Endothelial cell of umbilical vein (primary cell): ENCODE results near the gene MAP4K1. TPM values are rescaled to one million over a fixed set of nuclear protein-coding genes. Genes with fewer than 3 reads are reported as not detected.
A peak's percentile ranks its signal among the peaks of the same experiment; 100 is the strongest.

ENCODE experiments used
- BruUV-seq: library from RNA; stranded (reverse); fragments of 400-500 nt; replicated peaks from 2 replicates; lab custom pipeline; 2021; lab: Mats Ljungman, UMichigan
- CTCF ChIA-PET: fragments of 300-600, 350-600 bp; sonication (Branson Sonifier 250); formaldehyde crosslinking; loops from one replicate; lab custom pipeline; 2021; ENCODE audit warnings: antibody characterized with exemption, inconsistent platforms; lab: Charles Lee
- POLR2A ChIA-PET: fragments of 300-600, 350-600 bp; sonication (Branson Sonifier 250); formaldehyde crosslinking; loops from one replicate; lab custom pipeline; 2021; ENCODE audit warnings: antibody characterized with exemption, inconsistent platforms; lab: Charles Lee
- DNase-seq: peaks from one replicate; pipeline ENCODE4 v3.0.0-alpha.2; 2011; ENCODE audit warnings: low read depth, low spot score
- FAIRE-seq: peaks from 2 replicates; lab custom pipeline; 2011; peaks lifted over from hg19 to GRCh38; lab: Jason Lieb, UNC
- H2AFZ ChIP-seq: 2 replicates; pipeline ENCODE4 v1.6.0; 2012; ENCODE audit warnings: low read depth, low read length, control low read depth, inconsistent platforms
- H3K27ac ChIP-seq: 2 replicates; pipeline ENCODE4 v1.5.1; 2011; ENCODE audit warnings: low read depth, mild to moderate bottlenecking, control low read depth, low read length, moderate library complexity; ENCODE audit not compliant: insufficient read depth
- H3K27me3 ChIP-seq, 2 experiments: 2 replicates each; pipeline versions ENCODE4 v1.6.0 to v1.6.1; 2011; ENCODE audit warnings: low read length in 2 of 2, mixed read lengths in 1 of 2; ENCODE audit not compliant: control insufficient read depth in 2 of 2, insufficient read depth in 2 of 2
- H3K36me3 ChIP-seq, 2 experiments: 2 replicates in 1 of 2; 3 replicates in 1 of 2; pipeline ENCODE4 v1.5.1; 2011; ENCODE audit warnings: low read length in 2 of 2, mild to moderate bottlenecking in 1 of 2, moderate library complexity in 1 of 2; ENCODE audit not compliant: control insufficient read depth in 2 of 2, insufficient read depth in 2 of 2; ENCODE audit errors: extremely low read depth in 1 of 2
- H3K4me1 ChIP-seq: 3 replicates; pipeline ENCODE4 v1.5.1; 2011; ENCODE audit warnings: mild to moderate bottlenecking, low read length; ENCODE audit not compliant: control insufficient read depth, insufficient read depth; ENCODE audit errors: extremely low read depth
- H3K4me2 ChIP-seq: 2 replicates; pipeline ENCODE4 v1.6.1; 2011; ENCODE audit warnings: low read length, control low read depth, mixed read lengths; ENCODE audit not compliant: insufficient read depth
- H3K4me3 ChIP-seq, 3 experiments: fragments of 200-600 bp in 1 of 3; sonication (generic), shearing (Covaris generic) in 1 of 3; replicated peaks in 1 of 3; 2 replicates each; pipeline ENCODE4 v1.5.1; 2011 to 2016; ENCODE audit warnings: control low read depth in 3 of 3, low read length in 3 of 3, mild to moderate bottlenecking in 2 of 3, inconsistent platforms in 1 of 3, low read depth in 1 of 3, moderate library complexity in 1 of 3; ENCODE audit not compliant: insufficient read depth in 1 of 3
- H3K79me2 ChIP-seq: 2 replicates; pipeline ENCODE4 v1.6.0; 2012; ENCODE audit warnings: low read length, inconsistent platforms; ENCODE audit not compliant: control insufficient read depth, insufficient read depth
- H3K9ac ChIP-seq: replicated peaks from 2 replicates; pipeline ENCODE3; 2011; ENCODE audit warnings: low read length, control low read depth; ENCODE audit not compliant: insufficient read depth; ENCODE audit errors: extremely low read depth
- H3K9me1 ChIP-seq: replicated peaks from 3 replicates; pipeline ENCODE4 v1.6.0; 2011; ENCODE audit warnings: mild to moderate bottlenecking, low read length; ENCODE audit not compliant: control insufficient read depth, insufficient read depth; ENCODE audit errors: extremely low read depth
- H3K9me3 ChIP-seq: replicated peaks from 2 replicates; pipeline ENCODE4 v1.5.1; 2012; ENCODE audit warnings: low read length, inconsistent platforms; ENCODE audit not compliant: control insufficient read depth, insufficient read depth
- H4K20me1 ChIP-seq: replicated peaks from 2 replicates; pipeline ENCODE3; 2011; ENCODE audit warnings: mild to moderate bottlenecking, low read length; ENCODE audit not compliant: control insufficient read depth, insufficient read depth; ENCODE audit errors: extremely low read depth
- CTCF ChIP-seq, 2 donors: IDR thresholded peaks; 1 replicate in 1 of 2; 2 replicates in 1 of 2; pipeline ENCODE4 v1.5.1; 2011; ENCODE audit warnings: low read length in 2 of 2, mild to moderate bottlenecking in 2 of 2, moderate library complexity in 2 of 2, control low read depth in 1 of 2, inconsistent platforms in 1 of 2, low read depth in 1 of 2; ENCODE audit not compliant: insufficient read depth in 1 of 2; ENCODE audit errors: extremely low read depth in 1 of 2
- EZH2 ChIP-seq: IDR thresholded peaks from 2 replicates; pipeline ENCODE4 v1.6.1; 2012; ENCODE audit warnings: borderline replicate concordance, low read depth, mild to moderate bottlenecking, moderate library complexity, low read length, inconsistent platforms; ENCODE audit not compliant: severe bottlenecking
- FOS ChIP-seq: IDR thresholded peaks from 2 replicates; pipeline ENCODE4 v1.6.1; 2011; ENCODE audit warnings: mild to moderate bottlenecking, low read length, moderate library complexity, borderline replicate concordance; ENCODE audit not compliant: insufficient read depth
- GATA2 ChIP-seq: IDR thresholded peaks from 2 replicates; pipeline ENCODE4 v1.7.0; 2011; ENCODE audit warnings: low read depth, mild to moderate bottlenecking, moderate library complexity, mixed read lengths, low read length; ENCODE audit not compliant: insufficient read length, insufficient read depth
- MAX ChIP-seq: IDR thresholded peaks from 2 replicates; pipeline ENCODE4 v1.6.1; 2011; ENCODE audit not compliant: insufficient read depth, insufficient read length
- MYC ChIP-seq: IDR thresholded peaks from one replicate; pipeline ENCODE4 v1.6.1; 2011; ENCODE audit warnings: mild to moderate bottlenecking, low read depth, low read length
- POLR2A ChIP-seq: IDR thresholded peaks from 2 replicates; pipeline ENCODE4 v1.6.1; 2012; ENCODE audit warnings: low read depth, mild to moderate bottlenecking, control low read depth, low read length
- POLR2AphosphoS5 ChIP-seq: IDR thresholded peaks from 2 replicates; pipeline ENCODE4 v1.6.1; 2012; ENCODE audit warnings: low read depth, mild to moderate bottlenecking, control low read depth, low read length, moderate library complexity; ENCODE audit not compliant: insufficient read depth
- dilution Hi-C: fragments of 300-500 bp; cut with MboI; formaldehyde crosslinking; loops from one replicate; pipeline ENCODE4 v1.15.0; 2019; ENCODE audit warnings: low sequenced_read_pairs; ENCODE audit not compliant: extremely low pct_ligation_motif_present
- intact Hi-C: fragments of 100-400 bp; cut with micrococcal nuclease; formaldehyde crosslinking; loops from one replicate; pipeline ENCODE4 v1.10.0; 2022
- polyA plus RNA-seq, 4 experiments: library from polyadenylated mRNA; depleted of rRNA in 3 of 4; stranded (reverse) in 3 of 4; unstranded in 1 of 4; fragments of >200 nt; gene quantifications; 2 replicates each; pipeline versions ENCODE4 v1.2.1 to v1.2.3, GENCODE V29; 2011 to 2012; ENCODE audit warnings: missing spikeins in 1 of 4
- total RNA-seq: library from RNA; stranded (reverse); gene quantifications from 2 replicates; pipeline ENCODE4 v1.2.3, GENCODE V29; 2021

The MAP4K1 gene
- total and polyA plus RNA-seq, 2 donors (not counting 3 experiments of a cell fraction or from before 2014, with no cell fraction given) = 0.12 to 1.6 TPM

GRCh38 chr19:38619361-38620174, 1.8 kb upstream of the MAP4K1 start:
- Histone ChIP-seq H3K36me3 (peaks cover 7 to 13% of the 10 kb centered on the region in 2 experiments), H3K79me2 (peaks cover 14% of the 10 kb centered on the region), H3K9ac (peak overlapping the region; percentile 85), H2AFZ (peak overlapping the region; percentile 44), H3K4me3 (peak overlapping the region; percentile 44 to 99 (median 73)), H3K9me3 (no peaks in the 10 kb centered on the region), H3K27ac (peak overlapping the region; percentile 65), H3K4me2 (peak overlapping the region; percentile 95), H3K4me1 (peaks cover 14% of the 10 kb centered on the region), H4K20me1 (no peaks in the 10 kb centered on the region), H3K27me3 (no peaks in the 10 kb centered on the region), H3K9me1 (no peaks in the 10 kb centered on the region)
- dilution Hi-C loops = no loop called here
- FAIRE-seq (peak; percentile 37), DNase-seq (no peak)
- intact Hi-C loops = loop anchor here (2.0 kb wide), 2 partner anchors 75 to 355 kb away; partner anchors contain the start of gene FBXO17
- CTCF ChIA-PET = interaction anchor here (0.7 to 3.6 kb wide), 9 partner anchors 14 to 311 kb away, joined by 3 to 23 read pairs (median 6); partner anchors contain the start of genes ACTN4, FAM98C, MRPS12 and SARS2
- BruUV-seq = TSS peak; percentile 64
- POLR2A ChIA-PET = interaction anchor here (0.5 to 2.0 kb wide), 2 partner anchors 28 to 123 kb away, joined by 6 to 7 read pairs; partner anchors contain the start of gene ACTN4
- TF ChIP-seq MAX = no peak

- H3K27ac ChIP-seq = peak within 1 kb of the TSS; percentile 65
- TF ChIP-seq GATA2 (no peak), EZH2 (no peak), MYC (peak; percentile 2), MAX (peak; percentile 98), POLR2A (peak; percentile 94), CTCF (IDR thresholded peaks at IDR 0.05; ENCODE audit: extremely low read depth in 1 of 2, insufficient read depth in 1 of 2, low read depth in 1 of 2, low read length in 2 of 2) (no peak), POLR2AphosphoS5 (peak; percentile 91), FOS (no peak)
- H3K9me1 ChIP-seq = no peaks in the 10 kb centered on the region
- peaks cover 14% of the 10 kb centered on the region for H3K4me1 ChIP-seq
- ChIA-PET POLR2A (interaction anchor here (0.6 to 2.0 kb wide), 2 partner anchors 29 to 455 kb away, joined by 3 to 7 read pairs; partner anchors contain the start of gene ACTN4), CTCF (interaction anchor here (0.5 to 3.6 kb wide), 12 partner anchors 15 to 312 kb away, joined by 3 to 23 read pairs (median 4); partner anchors contain the start of genes ACTN4, FAM98C, MRPS12 and SARS2)
- peaks cover 3 to 8% of the 10 kb centered on the region in 2 experiments for H3K36me3 ChIP-seq
- peak; percentile 99 for FAIRE-seq
- peaks cover 14% of the 10 kb centered on the region for H3K79me2 ChIP-seq
- DNase-seq = peak; percentile 99
- H2AFZ ChIP-seq = peak within 1 kb of the TSS; percentile 66
- H3K27me3 ChIP-seq = no peaks in the 10 kb centered on the region
- peak within 1 kb of the TSS; percentile 85 for H3K9ac ChIP-seq
- dilution Hi-C loops = no loop called here
- H3K9me3 ChIP-seq = no peaks in the 10 kb centered on the region
- H3K4me2 ChIP-seq = peak within 1 kb of the TSS; percentile 95
- H4K20me1 ChIP-seq = no peaks in the 10 kb centered on the region
- no TSS peak for BruUV-seq
- intact Hi-C loops = loop anchor here (2.0 kb wide), 2 partner anchors 74 to 356 kb away; partner anchors contain the start of gene FBXO17
- H3K4me3 ChIP-seq = peak within 1 kb of the TSS; percentile 44 to 99 (median 73)
Measured at GRCh38 chr19:38618590-38619360, 1.0 kb upstream of the MAP4K1 start, which contains the start of gene EIF3K. EIF3K (plus strand) TSS chr19:38619188; CDS start chr19:38619269, 81 bp downstream.
